A673 (cell line): ENCODE measurements around the gene CYP19A1.

Source experiments
- EZH2 ChIP-seq: fragments of 200-600 bp; sonication (generic); IDR thresholded peaks from 2 replicates; pipeline ENCODE4 v1.6.1; 2017; ENCODE audit warnings: borderline replicate concordance, low read depth, mild to moderate bottlenecking, mixed read lengths, antibody characterized with exemption, low read length; ENCODE audit not compliant: poor library complexity, severe bottlenecking
- TF ChIP-seq, protein P1 (sequence below): fragments of 300-800, 200-600 bp; sonication (generic); conservative IDR thresholded peaks from 2 replicates; pipeline ENCODE4 v1.5.1; 2017; ENCODE audit warnings: low read depth, mild to moderate bottlenecking, antibody characterized with exemption, low read length, moderate library complexity, mixed read lengths

DNA sequence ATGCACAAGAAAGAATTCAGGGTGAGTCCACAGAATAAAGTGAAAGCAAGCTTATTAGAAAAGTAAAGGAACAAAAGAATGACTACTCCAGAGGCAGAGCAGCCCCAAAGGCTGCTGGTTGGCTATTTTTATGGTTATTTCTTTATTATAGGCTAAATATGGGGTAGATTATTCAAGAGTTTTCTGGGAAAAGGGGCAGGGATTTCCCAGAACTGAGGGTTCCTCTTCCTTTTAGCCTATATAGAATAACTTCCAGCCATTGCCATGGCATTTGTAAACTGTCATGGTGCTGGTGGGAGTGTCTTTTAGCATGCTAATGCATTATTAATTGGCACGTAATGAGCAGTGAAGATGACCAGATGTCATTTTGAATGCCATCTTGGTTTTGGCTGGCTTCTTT lies 16.7 kb upstream of the CYP19A1 start:
- TF ChIP-seq, protein P1, sequence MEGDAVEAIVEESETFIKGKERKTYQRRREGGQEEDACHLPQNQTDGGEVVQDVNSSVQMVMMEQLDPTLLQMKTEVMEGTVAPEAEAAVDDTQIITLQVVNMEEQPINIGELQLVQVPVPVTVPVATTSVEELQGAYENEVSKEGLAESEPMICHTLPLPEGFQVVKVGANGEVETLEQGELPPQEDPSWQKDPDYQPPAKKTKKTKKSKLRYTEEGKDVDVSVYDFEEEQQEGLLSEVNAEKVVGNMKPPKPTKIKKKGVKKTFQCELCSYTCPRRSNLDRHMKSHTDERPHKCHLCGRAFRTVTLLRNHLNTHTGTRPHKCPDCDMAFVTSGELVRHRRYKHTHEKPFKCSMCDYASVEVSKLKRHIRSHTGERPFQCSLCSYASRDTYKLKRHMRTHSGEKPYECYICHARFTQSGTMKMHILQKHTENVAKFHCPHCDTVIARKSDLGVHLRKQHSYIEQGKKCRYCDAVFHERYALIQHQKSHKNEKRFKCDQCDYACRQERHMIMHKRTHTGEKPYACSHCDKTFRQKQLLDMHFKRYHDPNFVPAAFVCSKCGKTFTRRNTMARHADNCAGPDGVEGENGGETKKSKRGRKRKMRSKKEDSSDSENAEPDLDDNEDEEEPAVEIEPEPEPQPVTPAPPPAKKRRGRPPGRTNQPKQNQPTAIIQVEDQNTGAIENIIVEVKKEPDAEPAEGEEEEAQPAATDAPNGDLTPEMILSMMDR, result no peak
- no peak for TF ChIP-seq EZH2
